Measurements from ENCODE around the gene TUT1.

Gene TUT1

GRCh38 chr11:62539238-62539925 lies 51.9 kb downstream of the TUT1 start:
- Histone ChIP-seq H3K27ac (ENCODE audit: low read depth, low read length) (no peak overlapping the region), H3K36me3 (ENCODE audit: low read length) (no peaks in the 10 kb centered on the region), H3K9ac (ENCODE audit: low read length) (no peak overlapping the region), H3K27me3 (ENCODE audit: low read length) (no peaks in the 10 kb centered on the region), H3K9me2 (replicated peaks; ENCODE audit: insufficient read depth, low read length) (no peaks in the 10 kb centered on the region), H3K4me3 (ENCODE audit: insufficient read depth, low read length, poor library complexity, severe bottlenecking) (no peak overlapping the region), H3K79me2 (ENCODE audit: insufficient read depth, low read length) (no peaks in the 10 kb centered on the region), H3K4me2 (ENCODE audit: low read depth, low read length, poor library complexity, severe bottlenecking) (no peak overlapping the region), H4K20me1 (ENCODE audit: low read depth, low read length) (no peaks in the 10 kb centered on the region), H2AFZ (ENCODE audit: low read depth, low read length, severe bottlenecking) (no peak overlapping the region), H3F3A (ENCODE audit: insufficient read depth) (no peaks in the 10 kb centered on the region), H3K9me3 (ENCODE audit: insufficient read depth, low read length) (no peaks in the 10 kb centered on the region)
- TF ChIP-seq EZH2phosphoT487 (conservative IDR thresholded peaks at IDR 0.05; ENCODE audit: low read length) (no peak), CTCF (IDR thresholded peaks at IDR 0.05; ENCODE audit: insufficient read depth, low read length, poor library complexity, severe bottlenecking) (no peak)

GRCh38 chr11:62538470-62539237 lies 52.7 kb downstream of the TUT1 start:
- Histone ChIP-seq H3K27ac (ENCODE audit: low read depth, low read length) (no peak overlapping the region), H3K4me3 (ENCODE audit: insufficient read depth, low read length, poor library complexity, severe bottlenecking) (no peak overlapping the region), H3K9me3 (ENCODE audit: insufficient read depth, low read length) (no peaks in the 10 kb centered on the region), H2AFZ (ENCODE audit: low read depth, low read length, severe bottlenecking) (no peak overlapping the region), H3K9me2 (replicated peaks; ENCODE audit: insufficient read depth, low read length) (no peaks in the 10 kb centered on the region), H3K79me2 (ENCODE audit: insufficient read depth, low read length) (no peaks in the 10 kb centered on the region), H3K36me3 (ENCODE audit: low read length) (no peaks in the 10 kb centered on the region), H3K9ac (ENCODE audit: low read length) (no peak overlapping the region), H3K27me3 (ENCODE audit: low read length) (no peaks in the 10 kb centered on the region), H3F3A (ENCODE audit: insufficient read depth) (no peaks in the 10 kb centered on the region), H4K20me1 (ENCODE audit: low read depth, low read length) (no peaks in the 10 kb centered on the region), H3K4me2 (ENCODE audit: low read depth, low read length, poor library complexity, severe bottlenecking) (no peak overlapping the region)
- TF ChIP-seq EZH2phosphoT487 (conservative IDR thresholded peaks at IDR 0.05; ENCODE audit: low read length) (no peak), CTCF (IDR thresholded peaks at IDR 0.05; ENCODE audit: insufficient read depth, low read length, poor library complexity, severe bottlenecking) (no peak)

GRCh38 chr11:62536301-62536957 lies 54.9 kb downstream of the TUT1 start:
- no peaks in the 10 kb centered on the region for H3K9me3 ChIP-seq (ENCODE audit: insufficient read depth, low read length)
- no peaks in the 10 kb centered on the region for H3K36me3 ChIP-seq (ENCODE audit: low read length)
- no peaks in the 10 kb centered on the region for H3K27me3 ChIP-seq (ENCODE audit: low read length)
- no peak for TF ChIP-seq CTCF (IDR thresholded peaks at IDR 0.05; ENCODE audit: insufficient read depth, low read length, poor library complexity, severe bottlenecking)
- no peak for TF ChIP-seq EZH2phosphoT487 (conservative IDR thresholded peaks at IDR 0.05; ENCODE audit: low read length)
- H3K27ac ChIP-seq (ENCODE audit: low read depth, low read length): no peak overlapping the region
- H4K20me1 ChIP-seq (ENCODE audit: low read depth, low read length): no peaks in the 10 kb centered on the region
- H3K79me2 ChIP-seq (ENCODE audit: insufficient read depth, low read length): no peaks in the 10 kb centered on the region
- H3K9me2 ChIP-seq (replicated peaks; ENCODE audit: insufficient read depth, low read length): no peaks in the 10 kb centered on the region
- no peaks in the 10 kb centered on the region for H3F3A ChIP-seq (ENCODE audit: insufficient read depth)
- no peak overlapping the region for H3K4me3 ChIP-seq (ENCODE audit: insufficient read depth, low read length, poor library complexity, severe bottlenecking)
- no peak overlapping the region for H3K9ac ChIP-seq (ENCODE audit: low read length)
- H2AFZ ChIP-seq (ENCODE audit: low read depth, low read length, severe bottlenecking): no peak overlapping the region
- no peak overlapping the region for H3K4me2 ChIP-seq (ENCODE audit: low read depth, low read length, poor library complexity, severe bottlenecking)
